Measurements from ENCODE around the gene SEC24A.

DNA sequence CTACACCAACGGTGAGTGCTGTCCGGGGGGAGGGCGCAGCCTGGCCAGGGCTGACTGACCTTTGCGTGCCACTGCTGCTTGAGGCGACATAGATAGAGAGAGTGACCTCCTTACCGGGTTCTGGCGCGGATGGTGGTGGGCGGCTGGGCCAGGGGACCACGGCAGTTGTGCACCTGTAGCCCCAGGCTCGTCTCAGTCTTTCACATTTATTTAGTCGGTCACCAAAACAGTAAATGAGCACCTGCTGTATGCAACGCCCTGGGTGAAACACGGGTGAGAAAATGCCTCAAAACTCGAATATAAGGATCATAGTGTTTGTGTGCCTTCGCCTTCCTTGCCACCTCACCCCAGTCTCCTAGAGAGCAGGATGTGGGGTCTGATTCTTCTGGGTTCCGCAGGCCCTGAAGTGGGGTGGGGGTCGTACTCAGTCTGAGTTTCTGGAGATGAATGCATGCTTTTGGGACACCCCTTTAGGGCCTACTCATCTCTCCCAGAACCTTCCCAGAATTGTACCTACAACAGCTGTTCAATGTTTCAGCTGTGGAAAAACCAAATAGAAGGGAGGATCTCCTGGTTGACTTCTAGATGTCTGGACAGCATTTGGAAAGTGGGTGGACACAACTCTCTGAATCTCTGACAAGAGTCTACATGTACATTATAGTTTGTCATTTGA lies 714 bp downstream of the SEC24A start:
- TF ChIP-seq CTCF (conservative IDR thresholded peaks at IDR 0.05; ENCODE audit: low read depth, low read length) (no peak), EZH2 (IDR thresholded peaks at IDR 0.05; ENCODE audit: low read length, unreplicated experiment) (no peak), EZH2phosphoT487 (IDR thresholded peaks at IDR 0.05; ENCODE audit: borderline replicate concordance, low read length) (no peak)
